Epithelial cell of proximal tubule (primary cell): Measurements from ENCODE around the gene TNRC18. TPM values are rescaled to one million over a fixed set of nuclear protein-coding genes. Genes with fewer than 3 reads are reported as not detected.
A peak's percentile ranks its signal among the peaks of the same experiment; 100 is the strongest.

Source experiments
- DNase-seq: peaks from one replicate; pipeline ENCODE4 v3.0.0-alpha.2; 2011; ENCODE audit warnings: low read depth
- H3K4me3 ChIP-seq: 2 replicates; pipeline ENCODE4 v1.5.1; 2011; ENCODE audit warnings: low read depth, mild to moderate bottlenecking, low read length
- total RNA-seq: library from RNA; depleted of rRNA; stranded (reverse); fragments of >200 nt; gene quantifications from 2 replicates; pipeline ENCODE4 v1.2.3, GENCODE V29; 2015
- TF ChIP-seq, protein P1 (sequence below): conservative IDR thresholded peaks from 2 replicates; pipeline ENCODE4 v1.5.1; 2012; ENCODE audit warnings: low read depth, mild to moderate bottlenecking, low read length

The TNRC18 gene
- total RNA-seq, 1 donor from 2014 or later = 34.3 TPM

DNA sequence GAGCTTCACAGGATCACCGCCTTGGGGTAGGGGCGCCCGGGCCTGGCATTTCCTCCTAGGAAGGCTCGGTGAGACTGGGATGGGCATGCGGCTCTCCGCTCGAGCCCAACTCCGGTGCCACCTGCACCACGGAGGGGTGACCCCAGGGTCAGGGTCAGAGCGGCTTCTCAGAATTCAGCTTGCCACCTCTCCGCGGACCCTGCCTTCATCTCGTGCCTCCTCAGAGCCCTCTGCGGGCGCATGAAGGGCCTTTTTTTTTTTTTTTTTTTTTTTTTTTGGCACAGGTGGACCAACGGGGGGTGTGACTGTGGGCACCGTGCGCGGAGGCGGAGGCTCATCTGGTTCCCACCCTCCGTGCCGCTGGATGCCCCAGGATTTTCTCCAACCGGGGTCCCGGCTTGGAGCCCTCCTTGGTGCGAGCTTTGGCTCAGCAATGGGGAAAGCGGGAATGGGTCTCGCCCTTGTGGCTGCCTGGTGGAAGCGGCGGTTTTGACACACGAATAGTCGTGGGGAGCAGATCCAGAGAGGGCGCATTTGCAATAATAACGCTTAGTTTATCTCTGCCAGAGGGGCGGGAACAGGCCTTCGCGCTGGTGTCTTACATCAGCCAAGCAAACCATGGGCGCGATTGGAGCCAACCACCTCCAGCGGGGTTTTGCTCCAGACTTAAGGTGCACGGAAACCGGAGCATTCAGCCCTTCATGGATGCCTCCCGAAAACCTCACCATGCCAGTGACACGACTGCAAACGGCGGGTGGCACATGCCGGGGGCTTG, 5.0 kb upstream of the TNRC18 start:
- TF ChIP-seq, protein P1, sequence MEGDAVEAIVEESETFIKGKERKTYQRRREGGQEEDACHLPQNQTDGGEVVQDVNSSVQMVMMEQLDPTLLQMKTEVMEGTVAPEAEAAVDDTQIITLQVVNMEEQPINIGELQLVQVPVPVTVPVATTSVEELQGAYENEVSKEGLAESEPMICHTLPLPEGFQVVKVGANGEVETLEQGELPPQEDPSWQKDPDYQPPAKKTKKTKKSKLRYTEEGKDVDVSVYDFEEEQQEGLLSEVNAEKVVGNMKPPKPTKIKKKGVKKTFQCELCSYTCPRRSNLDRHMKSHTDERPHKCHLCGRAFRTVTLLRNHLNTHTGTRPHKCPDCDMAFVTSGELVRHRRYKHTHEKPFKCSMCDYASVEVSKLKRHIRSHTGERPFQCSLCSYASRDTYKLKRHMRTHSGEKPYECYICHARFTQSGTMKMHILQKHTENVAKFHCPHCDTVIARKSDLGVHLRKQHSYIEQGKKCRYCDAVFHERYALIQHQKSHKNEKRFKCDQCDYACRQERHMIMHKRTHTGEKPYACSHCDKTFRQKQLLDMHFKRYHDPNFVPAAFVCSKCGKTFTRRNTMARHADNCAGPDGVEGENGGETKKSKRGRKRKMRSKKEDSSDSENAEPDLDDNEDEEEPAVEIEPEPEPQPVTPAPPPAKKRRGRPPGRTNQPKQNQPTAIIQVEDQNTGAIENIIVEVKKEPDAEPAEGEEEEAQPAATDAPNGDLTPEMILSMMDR = no peak
- peak overlapping the region; percentile 94 for H3K4me3 ChIP-seq
- DNase-seq = no peak

DNA sequence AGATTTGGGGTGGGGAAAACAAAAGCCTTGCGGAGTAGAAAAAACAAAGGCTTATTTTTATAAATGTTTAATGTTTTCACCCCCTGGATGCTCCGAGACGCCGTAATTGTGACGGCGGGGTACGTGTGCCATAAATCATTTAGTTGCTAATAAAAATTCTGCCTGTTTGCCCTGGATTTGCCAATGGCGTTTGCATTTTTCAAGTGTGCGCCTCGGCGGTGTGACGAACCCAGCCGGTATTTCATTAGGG, 2.5 kb upstream of the TNRC18 start:
- TF ChIP-seq, protein P1 = no peak
- H3K4me3 ChIP-seq = peak overlapping the region; percentile 94
- no peak for DNase-seq

DNA sequence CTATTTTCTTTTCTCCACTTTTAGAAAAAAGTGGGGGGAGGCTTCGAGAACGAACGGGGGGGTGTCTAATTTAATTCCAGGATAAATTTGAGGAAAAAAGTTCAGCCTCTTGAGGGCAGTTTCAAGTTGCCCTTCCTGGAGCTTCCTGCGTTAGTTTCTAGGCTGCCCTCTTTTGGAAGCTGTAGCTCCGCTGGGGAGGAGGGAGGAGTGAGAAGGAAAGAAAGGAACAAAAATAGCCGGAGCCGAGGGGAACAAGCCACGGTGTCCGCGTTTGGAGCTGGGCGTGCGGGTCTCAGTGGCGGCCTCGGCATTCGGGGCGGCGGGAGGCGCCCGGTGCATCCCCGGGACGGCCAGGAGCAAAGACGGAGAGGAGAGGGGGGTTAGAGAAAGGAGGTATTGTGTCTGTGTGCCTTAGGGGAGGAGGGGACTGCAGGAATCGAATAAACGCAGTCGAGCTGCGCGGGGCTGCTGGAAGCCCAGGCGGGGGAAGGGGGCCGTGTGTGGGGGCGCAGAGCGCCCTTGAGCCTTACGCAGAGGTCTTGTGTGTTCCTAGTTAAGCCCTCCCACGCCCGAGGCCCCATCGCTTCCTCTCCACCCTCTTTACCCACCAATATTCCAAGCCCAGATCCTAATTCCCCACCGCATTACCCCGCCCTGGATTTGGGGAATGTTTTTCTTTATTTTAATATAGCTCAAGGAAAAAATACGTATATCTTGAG, 2.0 kb upstream of the TNRC18 start:
- TF ChIP-seq, protein P1 = no peak
- H3K4me3 ChIP-seq = peak overlapping the region; percentile 94
- no peak for DNase-seq

DNA sequence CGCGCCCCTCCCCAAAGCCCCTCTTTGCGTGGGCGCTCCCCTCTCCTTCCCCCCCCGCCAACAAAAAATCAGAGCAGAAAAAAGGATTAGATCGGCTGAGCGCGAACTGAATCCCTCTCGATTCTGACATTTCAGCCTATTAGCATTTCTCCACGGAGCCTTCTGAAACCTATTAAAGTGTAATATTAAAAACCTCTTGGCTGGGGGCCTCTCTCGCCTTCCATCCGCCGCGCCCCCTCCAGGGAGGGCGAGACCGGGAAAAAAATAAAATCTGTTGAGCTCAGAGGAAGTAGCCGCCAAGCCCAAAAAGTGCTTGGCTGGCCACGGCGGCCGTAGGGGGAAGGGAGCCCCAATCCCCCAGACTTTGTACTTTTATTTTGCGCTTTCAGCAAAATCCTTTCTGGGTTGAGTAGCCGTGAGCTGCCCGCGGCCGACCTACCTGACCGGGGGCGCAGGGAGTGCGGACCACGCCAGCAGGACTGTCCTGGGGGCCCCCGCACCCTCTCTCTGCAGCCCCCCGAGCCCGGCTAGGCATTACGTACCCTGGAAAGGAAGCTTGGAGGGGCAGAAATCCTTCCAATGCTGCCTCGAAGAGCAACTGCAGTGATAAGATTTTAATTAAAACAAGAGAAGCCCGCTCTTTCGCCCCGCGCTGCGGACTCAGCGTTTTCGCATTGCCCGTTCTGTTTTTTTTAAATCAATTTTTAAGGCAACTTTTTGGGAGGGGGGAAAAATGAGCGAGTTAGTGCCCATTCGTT, 1.3 kb upstream of the TNRC18 start:
- TF ChIP-seq, protein P1 = no peak
- no peak for DNase-seq
- peak overlapping the region; percentile 94 for H3K4me3 ChIP-seq

DNA sequence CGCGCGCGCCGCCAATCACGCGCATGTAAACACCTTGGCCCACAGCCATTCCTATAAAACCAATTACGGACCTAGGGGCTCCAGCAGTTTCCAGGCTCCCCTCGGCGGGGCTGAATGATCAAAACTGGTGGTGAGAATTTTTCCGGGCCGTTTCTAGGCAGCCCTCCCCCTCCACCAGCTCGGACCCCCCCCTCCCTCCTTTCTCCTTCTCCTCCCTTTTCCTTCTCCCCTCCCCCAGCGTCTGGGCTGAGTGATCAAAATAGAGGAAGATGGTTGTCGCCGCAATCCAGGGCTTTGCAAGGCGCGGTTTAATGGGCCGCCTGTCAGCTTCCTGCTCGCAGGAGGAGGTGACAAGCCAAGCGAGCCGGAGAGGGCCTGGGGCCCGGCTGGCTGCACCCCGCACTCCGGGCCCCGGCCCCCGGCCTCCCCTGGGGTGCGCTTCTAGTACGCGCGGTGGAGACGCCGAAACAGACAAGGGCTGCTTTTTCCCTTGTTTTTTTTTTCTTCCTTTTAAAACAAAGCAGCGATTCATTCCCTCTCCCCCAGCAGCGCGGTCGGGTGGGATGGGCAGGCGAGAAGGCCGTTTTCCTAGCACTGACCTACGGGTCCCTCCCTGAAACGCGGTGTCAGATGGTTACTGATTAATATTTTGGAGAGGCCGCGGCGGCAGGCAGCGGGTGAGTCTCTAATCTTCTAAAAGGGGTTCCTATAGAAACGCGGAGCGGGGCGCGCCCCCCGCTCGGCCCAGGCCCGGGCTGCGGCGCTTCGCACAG, 528 bp upstream of the TNRC18 start:
- peak overlapping the region; percentile 94 for H3K4me3 ChIP-seq
- DNase-seq = peak; percentile 93
- TF ChIP-seq, protein P1 = no peak

DNA sequence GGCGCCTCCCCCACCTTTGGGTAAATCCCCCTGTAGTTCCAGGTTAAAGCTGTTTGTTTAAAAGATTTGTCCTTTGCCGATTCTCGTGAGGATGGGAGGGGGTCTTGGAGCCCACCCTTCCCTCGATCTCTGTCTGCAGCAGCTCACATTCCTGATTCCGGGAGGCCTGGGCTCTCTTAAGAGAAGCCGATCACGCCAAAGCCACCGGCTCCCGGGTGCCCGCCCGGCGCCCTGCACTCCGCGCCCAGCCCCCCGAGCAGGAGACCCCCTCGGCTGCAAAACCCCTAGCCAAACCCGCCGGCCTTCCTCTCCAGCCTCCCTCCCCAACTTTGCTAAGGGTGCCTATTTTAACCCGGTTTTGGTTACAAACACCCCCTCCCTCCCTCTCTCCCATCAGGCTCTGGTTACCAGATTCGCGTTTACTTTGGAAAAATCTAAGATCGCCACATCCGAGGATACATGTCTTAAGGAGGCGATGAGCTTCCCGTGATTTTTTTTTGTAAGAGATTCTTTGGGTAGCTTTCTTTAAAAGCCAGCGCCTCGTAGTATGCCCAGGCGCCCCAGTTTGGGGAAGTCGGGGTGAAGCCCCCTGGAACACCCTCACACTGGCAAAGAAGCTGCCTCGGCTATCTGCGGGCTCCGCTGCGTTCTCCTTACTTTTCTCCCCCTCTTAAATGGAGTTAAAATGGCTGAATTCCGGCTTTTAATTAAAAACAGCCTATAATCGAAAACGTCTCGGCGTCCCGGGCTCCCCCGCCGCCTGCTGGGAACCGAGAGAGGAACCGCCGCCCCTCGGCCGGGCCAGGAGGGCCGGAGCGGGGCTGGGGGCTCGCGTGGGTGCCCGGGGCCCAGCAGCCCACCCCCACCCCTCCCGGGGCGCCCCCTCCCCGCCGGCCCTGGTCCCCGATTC, 983 bp downstream of the TNRC18 start:
- H3K4me3 ChIP-seq = peak overlapping the region; percentile 97
- no peak for DNase-seq
- TF ChIP-seq, protein P1 = no peak
